SK-N-MC (cell line): Measurements from ENCODE around the gene TCOF1.

ENCODE experiments used
- EZH2 ChIP-seq: fragments of 200-600 bp; sonication (generic); IDR thresholded peaks from one replicate; pipeline ENCODE4 v1.6.1; 2017; ENCODE audit warnings: antibody characterized with exemption
- POLR2AphosphoS5 ChIP-seq: IDR thresholded peaks from 2 replicates; pipeline ENCODE4 v1.6.1; 2012; ENCODE audit warnings: mild to moderate bottlenecking, low read depth, low read length, borderline replicate concordance

- TF ChIP-seq EZH2 (no peak), POLR2AphosphoS5 (no peak)
These were observed 38.1 kb upstream of the TCOF1 start for GRCh38 chr5:150319484-150319790.
